Midbrain (tissue), 1 donor: ENCODE measurements around the gene OSBPL9.
A peak's percentile ranks its signal among the peaks of the same experiment; 100 is the strongest.
"Not testable (repeated sequence)": the region's sequence is repeated elsewhere in the genome, so short reads cannot be mapped to it uniquely, and the experiment has no call there.

ENCODE experiments used
- DNase-seq: peaks from one replicate; lab custom pipeline; 2025; lab: John Stamatoyannopoulos, UW

OSBPL9 gene

GRCh38 chr1:51607681-51608095 is 9.2 kb upstream of the OSBPL9 start:
- DNase-seq: no peak

GRCh38 chr1:51610104-51610503 is 6.8 kb upstream of the OSBPL9 start:
- DNase-seq: not testable (repeated sequence)

GRCh38 chr1:51610637-51611036 is 6.3 kb upstream of the OSBPL9 start:
- DNase-seq: no peak

GRCh38 chr1:51612447-51612961 is 4.4 kb upstream of the OSBPL9 start:
- no peak for DNase-seq

GRCh38 chr1:51615780-51616291 is 1.1 kb upstream of the OSBPL9 start:
- DNase-seq: no peak

GRCh38 chr1:51616490-51616889 is 402 bp upstream of the OSBPL9 start:
- DNase-seq: no peak

- DNase-seq: no peak
Measured at GRCh38 chr1:51618715-51619114, 1.8 kb downstream of the OSBPL9 start.

GRCh38 chr1:51620470-51620869 is 3.6 kb downstream of the OSBPL9 start:
- no peak for DNase-seq

- no peak for DNase-seq
Measured at GRCh38 chr1:51621161-51621560, 4.3 kb downstream of the OSBPL9 start.

- no peak for DNase-seq
Measured at GRCh38 chr1:51621841-51622454, 5.1 kb downstream of the OSBPL9 start.

- no peak for DNase-seq
Measured at GRCh38 chr1:51622455-51622913, 5.6 kb downstream of the OSBPL9 start.

GRCh38 chr1:51623025-51623424 is 6.1 kb downstream of the OSBPL9 start:
- no peak for DNase-seq

GRCh38 chr1:51623450-51623849 is 6.6 kb downstream of the OSBPL9 start:
- DNase-seq: no peak

GRCh38 chr1:51624855-51625254 is 8.0 kb downstream of the OSBPL9 start:
- DNase-seq: peak; percentile 24

GRCh38 chr1:51627672-51628071 is 10.8 kb downstream of the OSBPL9 start:
- peak; percentile 43 for DNase-seq

- DNase-seq: no peak
Measured at GRCh38 chr1:51628715-51629590, 12.1 kb downstream of the OSBPL9 start.

GRCh38 chr1:51629918-51630317 is 13.0 kb downstream of the OSBPL9 start:
- DNase-seq: no peak

GRCh38 chr1:51630393-51630792 is 13.5 kb downstream of the OSBPL9 start:
- no peak for DNase-seq

- no peak for DNase-seq
Measured at GRCh38 chr1:51630922-51631321, 14.0 kb downstream of the OSBPL9 start.

GRCh38 chr1:51631747-51632146 is 14.9 kb downstream of the OSBPL9 start:
- DNase-seq: no peak

- no peak for DNase-seq
Measured at GRCh38 chr1:51634618-51635017, 17.7 kb downstream of the OSBPL9 start.

- DNase-seq: no peak
Measured at GRCh38 chr1:51635615-51636014, 18.7 kb downstream of the OSBPL9 start.

- no peak for DNase-seq
Measured at GRCh38 chr1:51636191-51636590, 19.3 kb downstream of the OSBPL9 start.
